CD14-positive monocyte (primary cell): ENCODE results near the gene NTRK1. TPM values are rescaled to one million over a fixed set of nuclear protein-coding genes. Genes with fewer than 3 reads are reported as not detected.

Source experiments
- DNase-seq, 3 donors: peaks; one replicate each; pipeline ENCODE4 v3.0.0-alpha.2; 2011 to 2022
- H2AFZ ChIP-seq: 2 replicates; pipeline ENCODE4 v1.6.0; 2012; ENCODE audit warnings: mild to moderate bottlenecking, low read depth, low read length, inconsistent platforms; ENCODE audit not compliant: insufficient read depth, poor library complexity, severe bottlenecking
- H3K27ac ChIP-seq, 2 donors: 1 replicate in 1 of 2; 2 replicates in 1 of 2; pipeline ENCODE4 v1.5.1; 2012 to 2013; ENCODE audit warnings: low read length in 2 of 2, control low read depth in 1 of 2, inconsistent platforms in 1 of 2, low read depth in 1 of 2, mild to moderate bottlenecking in 1 of 2
- H3K27me3 ChIP-seq, 2 donors: one replicate each; pipeline versions ENCODE4 v1.6.0 to v1.6.1; 2011 to 2013; ENCODE audit warnings: low read length in 2 of 2; ENCODE audit not compliant: control insufficient read depth in 2 of 2, insufficient read depth in 2 of 2
- H3K36me3 ChIP-seq, 2 donors: replicated peaks in 1 of 2; 1 replicate in 1 of 2; 2 replicates in 1 of 2; pipeline versions ENCODE4 v1.5.1 to v1.6.1; 2012 to 2013; ENCODE audit warnings: low read length in 2 of 2, control low read depth in 1 of 2, inconsistent platforms in 1 of 2, mild to moderate bottlenecking in 1 of 2; ENCODE audit not compliant: insufficient read depth in 2 of 2, control insufficient read depth in 1 of 2
- H3K4me1 ChIP-seq, 2 donors: 1 replicate in 1 of 2; 2 replicates in 1 of 2; pipeline versions ENCODE4 v1.5.1 to v1.6.1; 2012 to 2013; ENCODE audit warnings: low read length in 2 of 2, control low read depth in 1 of 2, inconsistent platforms in 1 of 2, mild to moderate bottlenecking in 1 of 2, moderate library complexity in 1 of 2; ENCODE audit not compliant: insufficient read depth in 2 of 2, control insufficient read depth in 1 of 2
- H3K4me2 ChIP-seq: replicated peaks from 2 replicates; pipeline ENCODE3; 2012; ENCODE audit warnings: low read length, moderate library complexity, mild to moderate bottlenecking; ENCODE audit not compliant: poor library complexity, severe bottlenecking; ENCODE audit errors: extremely low read depth
- H3K4me3 ChIP-seq, 3 experiments: fragments of 200-600 bp in 1 of 3; sonication (generic) in 1 of 3; replicated peaks in 1 of 3; 1 replicate in 2 of 3; 2 replicates in 1 of 3; pipeline ENCODE4 v1.5.1; 2011 to 2013; ENCODE audit warnings: low read length in 3 of 3, mild to moderate bottlenecking in 3 of 3, control low read depth in 2 of 3, low read depth in 2 of 3, inconsistent platforms in 1 of 3, moderate library complexity in 1 of 3
- H3K79me2 ChIP-seq: 2 replicates; pipeline ENCODE4 v1.6.0; 2012; ENCODE audit warnings: mild to moderate bottlenecking, control low read depth, inconsistent platforms, low read length, moderate library complexity; ENCODE audit not compliant: insufficient read depth
- H3K9ac ChIP-seq: 2 replicates; pipeline ENCODE4 v1.6.0; 2017; ENCODE audit warnings: low read length, mild to moderate bottlenecking; ENCODE audit not compliant: insufficient read depth, poor library complexity, severe bottlenecking
- H3K9me3 ChIP-seq, 2 donors: replicated peaks in 1 of 2; 1 replicate in 1 of 2; 2 replicates in 1 of 2; pipeline versions ENCODE4 v1.5.1 to v1.6.1; 2012 to 2013; ENCODE audit warnings: low read length in 2 of 2, control low read depth in 1 of 2; ENCODE audit not compliant: control insufficient read depth in 1 of 2, insufficient read depth in 1 of 2
- H4K20me1 ChIP-seq: 2 replicates; pipeline ENCODE4 v1.6.0; 2012; ENCODE audit warnings: mild to moderate bottlenecking, low read length, control low read depth, moderate library complexity; ENCODE audit not compliant: insufficient read depth
- H3K27ac Mint-ChIP-seq, 7 donors: one replicate each; pipeline ENCODE4 v1.8.0; 2020; ENCODE audit warnings: mild to moderate bottlenecking in 7 of 7, mixed read lengths in 7 of 7, moderate library complexity in 6 of 7, inconsistent platforms in 2 of 7
- H3K27me3 Mint-ChIP-seq, 3 donors: one replicate each; pipeline ENCODE4 v1.8.0; 2021 to 2022; ENCODE audit warnings: low read depth in 3 of 3, mild to moderate bottlenecking in 3 of 3, mixed read lengths in 3 of 3, moderate library complexity in 3 of 3, inconsistent platforms in 1 of 3
- H3K36me3 Mint-ChIP-seq, 2 donors: one replicate each; pipeline ENCODE4 v1.8.0; 2020; ENCODE audit warnings: mixed read lengths in 2 of 2, inconsistent platforms in 1 of 2, mild to moderate bottlenecking in 1 of 2
- H3K4me1 Mint-ChIP-seq: one replicate; pipeline ENCODE4 v1.8.0; 2020; ENCODE audit warnings: mild to moderate bottlenecking, mixed read lengths
- H3K4me3 Mint-ChIP-seq, 2 donors: one replicate each; pipeline ENCODE4 v1.8.0; 2020; ENCODE audit warnings: mild to moderate bottlenecking in 2 of 2, mixed read lengths in 2 of 2, moderate library complexity in 1 of 2
- H3K9me3 Mint-ChIP-seq, 7 donors: one replicate each; pipeline ENCODE4 v1.8.0; 2020 to 2022; ENCODE audit warnings: mixed read lengths in 7 of 7, mild to moderate bottlenecking in 6 of 7, moderate library complexity in 6 of 7, inconsistent platforms in 2 of 7
- WGBS: methylation state at CpG from one replicate; pipeline ENCODE4 v1.1.5; 2013; ENCODE audit warnings: missing lambda C conversion rate; ENCODE audit not compliant: insufficient coverage; 5-methylcytosine and 5-hydroxymethylcytosine counted together
- intact Hi-C, 2 donors: fragments of 100-400 bp; cut with micrococcal nuclease; formaldehyde crosslinking; loops; one replicate each; pipeline versions ENCODE4 v1.15.0 to v1.15.1; 2023
- polyA plus RNA-seq, 3 donors: library from polyadenylated mRNA; depleted of rRNA in 1 of 3; unstranded in 2 of 3; stranded (reverse) in 1 of 3; fragments of 300-500 nt in 2 of 3; fragments of >200 nt in 1 of 3; fragmentation: Illumina TruSeq in 2 of 3; gene quantifications; 1 replicate in 2 of 3; 2 replicates in 1 of 3; pipeline ENCODE4 v1.2.3, GENCODE V29; 2012 to 2021
- TF ChIP-seq, protein P1 (sequence below): fragments of 200-600 bp; IDR thresholded peaks from one replicate; pipeline ENCODE4 v1.8.0; 2022; ENCODE audit warnings: antibody characterized with exemption, mild to moderate bottlenecking

Gene NTRK1
- polyA plus RNA-seq, 3 donors = 0.03 TPM; not detected in 2

DNA sequence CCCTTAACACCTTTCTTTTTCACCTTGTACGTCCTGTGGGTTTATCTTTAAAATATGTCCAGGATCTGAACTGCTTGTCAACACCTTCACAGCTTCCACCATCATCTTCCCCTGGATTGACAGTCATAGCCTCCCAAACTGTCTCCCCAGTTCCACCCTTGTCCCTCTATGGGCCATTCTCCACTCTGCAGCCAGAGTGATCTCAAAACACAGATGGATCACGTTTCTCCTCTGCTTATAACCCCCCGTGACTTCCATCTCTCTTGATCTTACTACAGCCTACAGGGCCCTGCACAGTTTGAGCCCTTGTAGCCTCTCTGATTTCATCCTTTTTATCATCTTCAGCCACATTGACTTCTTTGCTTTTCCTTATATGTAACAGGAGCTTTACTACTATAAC, 6.0 kb upstream of the NTRK1 start:
- TF ChIP-seq, protein P1, sequence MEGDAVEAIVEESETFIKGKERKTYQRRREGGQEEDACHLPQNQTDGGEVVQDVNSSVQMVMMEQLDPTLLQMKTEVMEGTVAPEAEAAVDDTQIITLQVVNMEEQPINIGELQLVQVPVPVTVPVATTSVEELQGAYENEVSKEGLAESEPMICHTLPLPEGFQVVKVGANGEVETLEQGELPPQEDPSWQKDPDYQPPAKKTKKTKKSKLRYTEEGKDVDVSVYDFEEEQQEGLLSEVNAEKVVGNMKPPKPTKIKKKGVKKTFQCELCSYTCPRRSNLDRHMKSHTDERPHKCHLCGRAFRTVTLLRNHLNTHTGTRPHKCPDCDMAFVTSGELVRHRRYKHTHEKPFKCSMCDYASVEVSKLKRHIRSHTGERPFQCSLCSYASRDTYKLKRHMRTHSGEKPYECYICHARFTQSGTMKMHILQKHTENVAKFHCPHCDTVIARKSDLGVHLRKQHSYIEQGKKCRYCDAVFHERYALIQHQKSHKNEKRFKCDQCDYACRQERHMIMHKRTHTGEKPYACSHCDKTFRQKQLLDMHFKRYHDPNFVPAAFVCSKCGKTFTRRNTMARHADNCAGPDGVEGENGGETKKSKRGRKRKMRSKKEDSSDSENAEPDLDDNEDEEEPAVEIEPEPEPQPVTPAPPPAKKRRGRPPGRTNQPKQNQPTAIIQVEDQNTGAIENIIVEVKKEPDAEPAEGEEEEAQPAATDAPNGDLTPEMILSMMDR = no peak
- H3K79me2 ChIP-seq = no peaks in the 10 kb centered on the region
- no peak overlapping the region for H3K27ac Mint-ChIP-seq
- no peak for DNase-seq
- no peaks in the 10 kb centered on the region for H3K36me3 ChIP-seq
- 65% methylated on average over 2 of the region's 3 CpGs for WGBS
- H3K36me3 Mint-ChIP-seq = peaks cover 0 to 3% of the 10 kb centered on the region in 2 donors
- H3K4me3 Mint-ChIP-seq = no peak overlapping the region
- peaks cover under 1 to 6% of the 10 kb centered on the region in 2 donors for H3K4me1 ChIP-seq
- no peak overlapping the region for H2AFZ ChIP-seq
- peaks cover 43 to 54% (median 47%) of the 10 kb centered on the region in 3 donors for H3K27me3 Mint-ChIP-seq
- H3K4me1 Mint-ChIP-seq = peaks cover 11% of the 10 kb centered on the region
- H3K4me2 ChIP-seq = no peak overlapping the region
- peaks cover 21 to 41% of the 10 kb centered on the region in 2 donors for H3K27me3 ChIP-seq
- H3K4me3 ChIP-seq = no peak overlapping the region
- H4K20me1 ChIP-seq = no peaks in the 10 kb centered on the region
- H3K9me3 Mint-ChIP-seq = no peaks in the 10 kb centered on the region
- H3K9ac ChIP-seq = no peak overlapping the region
- intact Hi-C loops = loop anchor here (10.0 kb wide), 2 partner anchors 60 to 160 kb away; no protein-coding TSS in a partner anchor
- no peak overlapping the region for H3K27ac ChIP-seq
- H3K9me3 ChIP-seq = peaks cover 0 to 4% of the 10 kb centered on the region in 2 donors

DNA sequence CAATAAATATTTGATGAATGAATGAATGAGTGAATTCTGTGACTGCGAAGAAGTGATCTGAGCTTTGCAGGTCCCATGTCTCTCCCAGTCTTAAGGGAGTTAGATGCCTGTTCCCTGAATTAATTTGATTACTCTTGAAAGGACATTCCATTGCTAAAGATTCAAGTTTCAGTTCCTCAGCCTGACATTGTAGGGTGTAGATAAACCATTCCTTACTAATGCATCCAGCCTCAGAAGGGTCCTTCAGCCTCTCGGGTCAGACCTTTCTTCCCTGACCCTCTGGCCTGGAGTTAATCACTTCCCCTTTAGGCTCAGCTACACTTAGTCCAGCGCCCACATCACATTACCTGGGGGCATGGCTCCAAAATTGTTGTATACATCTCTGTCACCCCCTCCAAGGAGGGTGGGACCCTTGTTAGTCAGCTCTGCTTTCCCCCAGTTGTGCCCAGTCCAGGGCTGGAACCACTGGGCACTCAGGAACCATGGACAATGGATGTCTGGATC, 4.3 kb upstream of the NTRK1 start:
- Histone ChIP-seq H4K20me1 (no peaks in the 10 kb centered on the region), H3K36me3 (no peaks in the 10 kb centered on the region), H3K27ac (no peak overlapping the region), H3K4me1 (peaks cover 5 to 15% of the 10 kb centered on the region in 2 donors), H3K4me2 (no peak overlapping the region), H3K9ac (no peak overlapping the region), H3K9me3 (peaks cover 0 to 8% of the 10 kb centered on the region in 2 donors), H3K79me2 (no peaks in the 10 kb centered on the region), H2AFZ (no peak overlapping the region), H3K4me3 (no peak overlapping the region), H3K27me3 (peaks cover 30 to 55% of the 10 kb centered on the region in 2 donors)
- Mint-ChIP-seq H3K36me3 (peaks cover 0 to 3% of the 10 kb centered on the region in 2 donors), H3K27ac (no peak overlapping the region), H3K27me3 (peaks cover 52 to 62% (median 55%) of the 10 kb centered on the region in 3 donors), H3K4me3 (peak overlapping the region in 1 of 2 donors; percentile 47), H3K9me3 (peaks cover 0 to 4% (median 0%) of the 10 kb centered on the region in 7 donors), H3K4me1 (peaks cover 15% of the 10 kb centered on the region)
- intact Hi-C loops = loop anchor here (10.0 kb wide), 2 partner anchors 62 to 162 kb away; no protein-coding TSS in a partner anchor
- TF ChIP-seq, protein P1 = no peak
- WGBS = 40% methylated on average over 1 of the region's 3 CpGs
- DNase-seq = no peak
